H9 (cell line): Measurements from ENCODE around the gene ADGRL3. TPM values are rescaled to one million over a fixed set of nuclear protein-coding genes. Genes with fewer than 3 reads are reported as not detected.

Experiments
- DNase-seq: peaks from one replicate; pipeline ENCODE4 v3.0.0-alpha.2; 2017
- H2AFZ ChIP-seq: one replicate; pipeline ENCODE4 v1.6.1; 2013; ENCODE audit warnings: mild to moderate bottlenecking, low read length, control low read depth, moderate library complexity
- H2AK5ac ChIP-seq: 2 replicates; pipeline ENCODE4 v1.6.1; 2013; ENCODE audit warnings: low read length, control low read depth, mixed read lengths; ENCODE audit not compliant: insufficient read length
- H2BK120ac ChIP-seq: one replicate; pipeline ENCODE4 v1.6.1; 2013; ENCODE audit warnings: low read depth, mild to moderate bottlenecking, low read length, control low read depth, inconsistent platforms; ENCODE audit not compliant: poor library complexity, severe bottlenecking
- H2BK12ac ChIP-seq: 2 replicates; pipeline ENCODE4 v1.6.1; 2013; ENCODE audit warnings: low read length, control low read depth, mixed read lengths, low read depth; ENCODE audit not compliant: insufficient read length
- H2BK15ac ChIP-seq: 2 replicates; pipeline ENCODE4 v1.6.1; 2013; ENCODE audit warnings: low read depth, low read length, control low read depth
- H2BK20ac ChIP-seq: one replicate; pipeline ENCODE4 v1.6.1; 2013; ENCODE audit warnings: low read depth, mild to moderate bottlenecking, low read length, control low read depth, inconsistent platforms; ENCODE audit not compliant: poor library complexity, severe bottlenecking
- H2BK5ac ChIP-seq: 2 replicates; pipeline ENCODE4 v1.6.1; 2013; ENCODE audit warnings: low read length, control low read depth, mixed read lengths; ENCODE audit not compliant: insufficient read length
- H3K14ac ChIP-seq: 2 replicates; pipeline ENCODE4 v1.6.1; 2013; ENCODE audit warnings: low read length, control low read depth; ENCODE audit not compliant: insufficient read depth
- H3K18ac ChIP-seq: 2 replicates; pipeline ENCODE4 v1.6.1; 2013; ENCODE audit warnings: low read depth, mild to moderate bottlenecking, mixed read lengths, low read length, control low read depth; ENCODE audit not compliant: insufficient read length
- H3K23ac ChIP-seq: 2 replicates; pipeline ENCODE4 v1.6.1; 2013; ENCODE audit warnings: low read length, control low read depth, mixed read lengths, low read depth; ENCODE audit not compliant: insufficient read length
- H3K23me2 ChIP-seq: 2 replicates; pipeline ENCODE4 v1.6.1; 2013; ENCODE audit warnings: low read depth, mild to moderate bottlenecking, mixed read lengths, low read length, control low read depth; ENCODE audit not compliant: insufficient read length, poor library complexity, severe bottlenecking
- H3K27ac ChIP-seq: 2 replicates; pipeline ENCODE4 v1.5.1; 2013; ENCODE audit warnings: low read length, control low read depth, mixed read lengths, low read depth; ENCODE audit not compliant: insufficient read length
- H3K27me3 ChIP-seq: 2 replicates; pipeline ENCODE4 v1.6.1; 2013; ENCODE audit warnings: low read length, control low read depth, inconsistent platforms; ENCODE audit not compliant: insufficient read depth
- H3K4ac ChIP-seq: 2 replicates; pipeline ENCODE4 v1.6.1; 2013; ENCODE audit warnings: low read depth, mild to moderate bottlenecking, control low read depth, inconsistent platforms, low read length, moderate library complexity
- H3K4me1 ChIP-seq: 2 replicates; pipeline ENCODE4 v1.6.1; 2013; ENCODE audit warnings: low read length, control low read depth, inconsistent platforms; ENCODE audit not compliant: insufficient read depth
- H3K4me2 ChIP-seq: 2 replicates; pipeline ENCODE4 v1.6.1; 2013; ENCODE audit warnings: low read length, control low read depth, mixed read lengths; ENCODE audit not compliant: insufficient read length, insufficient read depth
- H3K56ac ChIP-seq: 2 replicates; pipeline ENCODE4 v1.6.1; 2013; ENCODE audit warnings: low read depth, mild to moderate bottlenecking, mixed read lengths, low read length, control low read depth; ENCODE audit not compliant: insufficient read length
- H3K79me1 ChIP-seq: 2 replicates; pipeline ENCODE4 v1.6.1; 2013; ENCODE audit warnings: low read depth, mild to moderate bottlenecking, moderate library complexity, low read length, control low read depth, inconsistent platforms; ENCODE audit not compliant: insufficient read depth, poor library complexity, severe bottlenecking
- H3K79me2 ChIP-seq: 2 replicates; pipeline ENCODE4 v1.6.1; 2013; ENCODE audit warnings: low read length, control low read depth, inconsistent platforms; ENCODE audit not compliant: insufficient read depth
- H3K9ac ChIP-seq: 2 replicates; pipeline ENCODE4 v1.6.1; 2013; ENCODE audit warnings: low read length, control low read depth, mixed read lengths; ENCODE audit not compliant: insufficient read length; ENCODE audit errors: extremely low read depth
- H3K9me3 ChIP-seq: one replicate; pipeline ENCODE4 v1.6.1; 2013; ENCODE audit warnings: low read depth, low read length, inconsistent platforms; ENCODE audit not compliant: control insufficient read depth
- H3T11ph ChIP-seq: one replicate; pipeline ENCODE4 v1.6.1; 2013; ENCODE audit warnings: mild to moderate bottlenecking, low read length, control low read depth, inconsistent platforms
- H4K20me1 ChIP-seq: one replicate; pipeline ENCODE4 v1.6.1; 2013; ENCODE audit not compliant: control insufficient read depth, insufficient read length, insufficient read depth
- H4K5ac ChIP-seq: 2 replicates; pipeline ENCODE4 v1.6.1; 2013; ENCODE audit warnings: low read depth, mild to moderate bottlenecking, mixed read lengths, low read length, control low read depth; ENCODE audit not compliant: insufficient read length
- H4K8ac ChIP-seq: replicated peaks from 2 replicates; pipeline ENCODE4 v1.6.1; 2013; ENCODE audit warnings: low read length, control low read depth, mixed read lengths, low read depth; ENCODE audit not compliant: insufficient read length
- H4K91ac ChIP-seq: 2 replicates; pipeline ENCODE4 v1.6.1; 2013; ENCODE audit warnings: low read depth, mild to moderate bottlenecking, moderate library complexity, mixed read lengths, low read length, control low read depth; ENCODE audit not compliant: insufficient read length
- H3K27ac Mint-ChIP-seq, 3 experiments: 2 replicates in 2 of 3; 3 replicates in 1 of 3; pipeline ENCODE4 v1.8.0; 2020 to 2021; ENCODE audit warnings: mixed read lengths in 3 of 3, mild to moderate bottlenecking in 1 of 3, moderate library complexity in 1 of 3
- H3K27me3 Mint-ChIP-seq: 2 replicates; pipeline ENCODE4 v1.8.0; 2021; ENCODE audit warnings: low read depth, mild to moderate bottlenecking, moderate library complexity, mixed read lengths
- H3K36me3 Mint-ChIP-seq, 3 experiments: 2 replicates in 2 of 3; 3 replicates in 1 of 3; pipeline ENCODE4 v1.8.0; 2020 to 2021; ENCODE audit warnings: low read depth in 3 of 3, mixed read lengths in 3 of 3; ENCODE audit not compliant: insufficient read depth in 1 of 3
- H3K4me1 Mint-ChIP-seq, 2 experiments: 2 replicates each; pipeline ENCODE4 v1.8.0; 2020; ENCODE audit warnings: mixed read lengths in 2 of 2
- H3K4me3 Mint-ChIP-seq, 2 experiments: 2 replicates in 1 of 2; 3 replicates in 1 of 2; pipeline ENCODE4 v1.8.0; 2020 to 2021; ENCODE audit warnings: mild to moderate bottlenecking in 2 of 2, mixed read lengths in 2 of 2, moderate library complexity in 1 of 2
- H3K9me3 Mint-ChIP-seq, 2 experiments: 2 replicates in 1 of 2; 3 replicates in 1 of 2; pipeline ENCODE4 v1.8.0; 2020; ENCODE audit warnings: mild to moderate bottlenecking in 2 of 2, mixed read lengths in 2 of 2, moderate library complexity in 1 of 2
- CTCF ChIP-seq: fragments of 200-600 bp; sonication (generic); conservative IDR thresholded peaks from 3 replicates; pipeline ENCODE4 v1.8.0; 2021; ENCODE audit warnings: antibody characterized with exemption, mild to moderate bottlenecking
- WGBS: extraction: QIAGEN DNeasy Blood & Tissue Kit; methylation state at CpG from one replicate; pipeline ENCODE4 v1.1.7; 2013; ENCODE audit warnings: missing lambda C conversion rate, low lambda C conversion rate, mixed read lengths; ENCODE audit not compliant: insufficient read length; ENCODE audit errors: extremely low coverage; 5-methylcytosine and 5-hydroxymethylcytosine counted together
- total RNA-seq: library from RNA; stranded (reverse); gene quantifications from 2 replicates; pipeline ENCODE4 v1.2.1, GENCODE V29; 2021

Gene ADGRL3
- total RNA-seq, 1 experiment from 2014 or later = 5.9 TPM

DNA sequence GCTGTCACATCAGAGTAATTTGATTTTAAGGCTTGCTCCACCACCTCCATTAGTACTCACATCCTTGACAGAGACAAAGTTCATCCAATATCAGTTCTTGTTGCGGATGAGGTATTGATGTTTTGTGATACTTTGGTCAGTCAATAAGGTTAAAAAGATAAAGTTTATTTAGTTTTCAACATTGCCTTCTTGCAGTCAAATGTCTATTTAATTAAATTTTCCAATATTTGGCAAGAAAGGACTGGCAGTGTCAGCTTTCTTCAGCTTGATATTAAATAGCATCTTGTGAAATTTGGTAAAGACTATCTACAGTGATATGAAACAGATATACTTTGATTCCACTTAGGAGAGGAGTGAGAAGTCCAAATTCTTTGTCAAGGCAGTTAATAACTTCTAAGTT, 493.4 kb downstream of the ADGRL3 start:
- H4K5ac ChIP-seq = no peak overlapping the region
- H3K9ac ChIP-seq = no peak overlapping the region
- no peaks in the 10 kb centered on the region for H3K4me1 ChIP-seq
- no peaks in the 10 kb centered on the region for H3K27me3 Mint-ChIP-seq
- H3K18ac ChIP-seq = no peak overlapping the region
- H2BK120ac ChIP-seq = no peak overlapping the region
- no peaks in the 10 kb centered on the region for H3K36me3 Mint-ChIP-seq
- H3K56ac ChIP-seq = no peak overlapping the region
- no peak overlapping the region for H3K14ac ChIP-seq
- H4K8ac ChIP-seq = no peak overlapping the region
- H2BK5ac ChIP-seq = no peak overlapping the region
- H3K4me2 ChIP-seq = no peak overlapping the region
- H4K20me1 ChIP-seq = no peaks in the 10 kb centered on the region
- H3K27ac ChIP-seq = no peak overlapping the region
- H3K9me3 Mint-ChIP-seq = no peaks in the 10 kb centered on the region
- TF ChIP-seq CTCF = no peak
- 0 out of 4 replicates have a peak, but pooled peaks cover 0 to 4% of the 10 kb centered on the region in 2 experiments for H3K4me1 Mint-ChIP-seq
- no peak overlapping the region for H3K23ac ChIP-seq
- H3K79me1 ChIP-seq = no peaks in the 10 kb centered on the region
- H2BK12ac ChIP-seq = no peak overlapping the region
- no peak overlapping the region for H2AFZ ChIP-seq
- H2BK15ac ChIP-seq = no peak overlapping the region
- no peak overlapping the region for H4K91ac ChIP-seq
- no peak for DNase-seq
- no peaks in the 10 kb centered on the region for H3K23me2 ChIP-seq
- H3K79me2 ChIP-seq = no peaks in the 10 kb centered on the region
- no peaks in the 10 kb centered on the region for H3K9me3 ChIP-seq
- H2BK20ac ChIP-seq = no peak overlapping the region
- no peak overlapping the region for H3K27ac Mint-ChIP-seq
- no peak overlapping the region for H3K4me3 Mint-ChIP-seq
- no peak overlapping the region for H2AK5ac ChIP-seq
- H3T11ph ChIP-seq = no peak overlapping the region
- WGBS = no CpG with 5 or more reads among the region's 1 CpG
- no peak overlapping the region for H3K4ac ChIP-seq
- H3K27me3 ChIP-seq = no peaks in the 10 kb centered on the region
